Neuron (in vitro differentiated cells): ENCODE measurements around the gene SUCNR1.
"Not testable (repeated sequence)": the region's sequence is repeated elsewhere in the genome, so short reads cannot be mapped to it uniquely, and the experiment has no call there.

ENCODE experiments used
- H2AFZ ChIP-seq: one replicate; pipeline ENCODE4 v1.6.1; 2013; ENCODE audit warnings: low read depth, mild to moderate bottlenecking, inconsistent platforms, low read length, moderate library complexity
- H3K27me3 ChIP-seq: one replicate; pipeline ENCODE4 v1.6.1; 2013; ENCODE audit warnings: low read length; ENCODE audit not compliant: insufficient read depth
- H3K36me3 ChIP-seq: one replicate; pipeline ENCODE4 v1.6.1; 2013; ENCODE audit warnings: low read length; ENCODE audit not compliant: insufficient read depth
- H3K4me1 ChIP-seq: one replicate; pipeline ENCODE4 v1.6.1; 2013; ENCODE audit warnings: low read length; ENCODE audit not compliant: insufficient read depth
- H3K4me3 ChIP-seq: 2 replicates; pipeline ENCODE4 v1.5.1; 2013; ENCODE audit warnings: mild to moderate bottlenecking, low read length, moderate library complexity
- H3K9me3 ChIP-seq: one replicate; pipeline ENCODE4 v1.6.1; 2013; ENCODE audit warnings: low read length

The SUCNR1 gene

DNA sequence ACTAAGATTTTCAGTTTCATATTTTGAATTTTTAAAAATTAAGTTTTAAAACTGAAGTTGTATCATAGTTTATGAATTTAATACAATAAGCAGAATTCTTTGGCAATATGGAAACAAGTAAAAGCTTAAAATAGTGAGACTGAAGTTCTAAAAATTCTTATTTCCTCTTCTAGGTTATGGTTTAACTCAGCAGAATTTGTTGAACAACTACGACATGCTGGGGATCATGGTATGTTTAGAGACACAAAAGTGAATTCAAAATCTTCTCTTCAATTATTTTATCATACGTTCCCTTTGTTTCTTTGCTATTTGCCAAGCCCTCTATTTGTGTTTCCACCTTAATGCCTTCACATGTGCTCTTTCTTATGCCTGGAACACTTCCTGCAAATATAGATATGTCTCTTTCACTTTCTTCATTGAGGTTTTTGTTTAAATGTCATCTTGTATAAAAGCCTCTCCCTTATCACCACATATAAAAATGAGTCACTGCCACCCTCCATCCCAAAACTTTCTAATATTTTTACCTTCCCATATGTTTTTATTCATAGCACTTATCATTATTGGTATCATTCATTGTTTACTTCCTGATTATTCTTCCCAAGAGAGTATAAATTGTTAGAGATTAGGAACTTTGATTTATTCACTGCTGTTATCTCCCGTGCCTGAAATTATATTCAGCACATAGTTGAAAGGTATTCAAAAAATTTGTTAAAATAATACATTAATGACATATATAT is 6.4 kb downstream of the SUCNR1 start:
- Histone ChIP-seq H2AFZ (no peak overlapping the region), H3K27me3 (no peaks in the 10 kb centered on the region), H3K9me3 (no peaks in the 10 kb centered on the region), H3K4me3 (no peak overlapping the region), H3K4me1 (peaks cover 2% of the 10 kb centered on the region), H3K36me3 (no peaks in the 10 kb centered on the region)

DNA sequence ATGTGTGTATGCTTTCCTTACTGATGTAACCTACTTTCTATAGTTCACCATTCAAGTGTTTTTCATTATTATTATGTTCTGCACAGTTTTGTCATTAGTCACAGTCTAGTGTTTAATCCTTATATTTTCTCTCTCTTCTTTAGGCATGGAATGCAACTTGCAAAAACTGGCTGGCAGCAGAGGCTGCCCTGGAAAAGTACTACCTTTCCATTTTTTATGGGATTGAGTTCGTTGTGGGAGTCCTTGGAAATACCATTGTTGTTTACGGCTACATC is 6.9 kb downstream of the SUCNR1 start:
- Histone ChIP-seq H3K27me3 (no peaks in the 10 kb centered on the region), H3K4me3 (no peak overlapping the region), H3K9me3 (no peaks in the 10 kb centered on the region), H3K36me3 (no peaks in the 10 kb centered on the region), H3K4me1 (peaks cover 2% of the 10 kb centered on the region), H2AFZ (no peak overlapping the region)

DNA sequence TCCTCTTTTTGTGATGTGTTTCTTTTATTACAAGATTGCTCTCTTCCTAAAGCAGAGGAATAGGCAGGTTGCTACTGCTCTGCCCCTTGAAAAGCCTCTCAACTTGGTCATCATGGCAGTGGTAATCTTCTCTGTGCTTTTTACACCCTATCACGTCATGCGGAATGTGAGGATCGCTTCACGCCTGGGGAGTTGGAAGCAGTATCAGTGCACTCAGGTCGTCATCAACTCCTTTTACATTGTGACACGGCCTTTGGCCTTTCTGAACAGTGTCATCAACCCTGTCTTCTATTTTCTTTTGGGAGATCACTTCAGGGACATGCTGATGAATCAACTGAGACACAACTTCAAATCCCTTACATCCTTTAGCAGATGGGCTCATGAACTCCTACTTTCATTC is 7.7 kb downstream of the SUCNR1 start:
- no peaks in the 10 kb centered on the region for H3K36me3 ChIP-seq
- no peak overlapping the region for H2AFZ ChIP-seq
- no peak overlapping the region for H3K4me3 ChIP-seq
- H3K9me3 ChIP-seq, result no peaks in the 10 kb centered on the region
- H3K27me3 ChIP-seq, result no peaks in the 10 kb centered on the region
- H3K4me1 ChIP-seq, result peaks cover 2% of the 10 kb centered on the region

DNA sequence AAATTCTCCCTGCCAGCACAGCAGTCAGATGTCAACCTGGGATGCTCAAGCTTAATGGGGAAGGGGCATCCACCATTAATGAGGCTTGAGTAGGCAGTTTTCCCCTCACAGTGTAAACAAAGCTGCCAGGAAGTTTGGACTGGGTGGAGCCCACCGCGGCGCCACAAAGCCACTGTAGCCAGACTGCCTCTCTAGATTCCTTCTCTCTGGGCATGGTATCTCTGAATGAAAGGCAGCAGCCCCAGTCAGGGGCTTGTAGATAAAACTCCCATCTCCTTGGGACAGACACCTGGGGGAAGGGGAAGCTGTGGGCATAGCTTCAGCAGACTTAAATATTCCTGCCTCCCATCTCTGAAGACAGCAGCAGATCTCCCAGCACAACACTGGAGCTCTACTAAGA is 12.0 kb downstream of the SUCNR1 start:
- not testable (repeated sequence) for H3K36me3 ChIP-seq, H3K9me3 ChIP-seq, H3K4me3 ChIP-seq, H3K27me3 ChIP-seq, H2AFZ ChIP-seq, H3K4me1 ChIP-seq

DNA sequence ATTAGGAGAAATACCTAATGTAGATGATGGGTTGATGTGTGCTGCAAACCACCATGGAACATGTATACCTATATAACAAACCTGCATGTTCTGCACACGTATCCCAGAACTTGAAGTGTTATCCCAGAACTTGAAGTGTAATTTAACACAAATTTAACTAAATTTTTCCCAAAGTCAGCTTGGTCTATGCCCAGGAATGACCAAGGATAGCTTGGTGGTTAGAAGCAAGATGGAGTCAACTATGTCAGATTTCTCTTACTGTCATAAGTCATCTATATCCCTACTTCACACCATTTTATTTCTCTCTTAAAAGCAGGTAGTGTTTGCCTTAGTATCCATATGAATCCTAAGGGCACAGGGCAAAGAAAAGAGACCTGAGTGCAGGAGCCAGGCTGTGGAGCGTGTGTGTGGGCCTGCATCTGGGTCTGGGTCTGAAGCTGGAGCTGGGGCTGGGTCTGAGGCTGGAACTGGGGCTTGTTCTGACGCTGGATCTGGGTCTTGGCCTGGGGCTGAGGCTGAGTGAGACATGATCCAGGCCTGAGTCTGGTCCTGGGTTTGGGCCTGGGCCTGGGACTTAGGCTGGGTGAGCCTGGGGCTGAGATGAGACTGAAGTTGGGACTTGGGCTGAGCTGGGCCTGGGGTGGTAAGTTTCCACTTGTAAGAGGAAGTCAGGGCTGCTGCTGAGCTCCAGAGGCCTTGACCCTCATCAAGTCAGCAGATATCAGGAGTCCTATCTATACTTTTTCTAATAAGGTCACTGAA is 14.2 kb downstream of the SUCNR1 start:
- H2AFZ ChIP-seq, H3K9me3 ChIP-seq, H3K4me1 ChIP-seq, H3K27me3 ChIP-seq, H3K36me3 ChIP-seq, H3K4me3 ChIP-seq: not testable (repeated sequence)

DNA sequence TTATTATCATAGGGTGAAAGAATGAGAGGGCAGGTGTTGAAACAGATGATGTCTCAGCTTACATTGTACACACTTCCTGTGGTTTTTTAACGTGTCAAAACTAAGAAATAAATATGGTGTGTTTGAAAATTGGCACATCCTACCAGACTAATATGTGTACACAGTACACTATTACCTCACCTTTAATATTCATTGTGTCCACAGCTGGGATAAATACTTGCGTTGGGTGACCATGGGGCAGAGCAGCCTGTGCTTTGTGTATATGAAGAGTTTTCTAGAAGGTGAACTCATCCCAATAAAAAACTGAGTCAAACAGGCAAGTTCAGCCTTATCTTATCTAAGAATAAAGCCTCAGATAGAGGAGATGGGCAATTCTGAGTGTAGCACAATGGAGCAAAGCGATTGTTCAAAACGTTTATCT is 17.3 kb downstream of the SUCNR1 start:
- H3K27me3 ChIP-seq, result no peaks in the 10 kb centered on the region
- H3K4me3 ChIP-seq, result no peak overlapping the region
- H3K4me1 ChIP-seq, result no peaks in the 10 kb centered on the region
- H3K36me3 ChIP-seq, result no peaks in the 10 kb centered on the region
- no peak overlapping the region for H2AFZ ChIP-seq
- no peaks in the 10 kb centered on the region for H3K9me3 ChIP-seq

DNA sequence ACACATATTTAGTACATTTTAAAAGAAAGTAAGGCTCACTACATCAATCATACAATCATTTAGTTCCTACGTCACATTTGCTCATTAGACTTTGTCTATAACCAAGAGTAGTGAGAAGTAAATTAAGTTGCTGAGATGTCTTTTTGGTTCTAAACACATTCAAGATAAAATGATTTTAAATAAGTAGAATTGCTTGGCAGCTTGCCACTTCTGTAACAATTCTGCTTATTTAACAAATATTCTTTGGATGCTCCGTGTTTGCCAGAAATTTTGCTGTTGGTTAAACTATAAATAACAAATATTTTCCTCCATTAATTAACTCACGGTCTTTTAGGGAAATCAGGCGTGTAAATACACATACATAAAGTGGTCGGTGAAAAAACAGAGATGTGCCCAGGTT is 18.3 kb downstream of the SUCNR1 start:
- H3K36me3 ChIP-seq, result no peaks in the 10 kb centered on the region
- H3K4me3 ChIP-seq, result no peak overlapping the region
- H3K4me1 ChIP-seq, result no peaks in the 10 kb centered on the region
- no peak overlapping the region for H2AFZ ChIP-seq
- H3K27me3 ChIP-seq, result no peaks in the 10 kb centered on the region
- no peaks in the 10 kb centered on the region for H3K9me3 ChIP-seq

DNA sequence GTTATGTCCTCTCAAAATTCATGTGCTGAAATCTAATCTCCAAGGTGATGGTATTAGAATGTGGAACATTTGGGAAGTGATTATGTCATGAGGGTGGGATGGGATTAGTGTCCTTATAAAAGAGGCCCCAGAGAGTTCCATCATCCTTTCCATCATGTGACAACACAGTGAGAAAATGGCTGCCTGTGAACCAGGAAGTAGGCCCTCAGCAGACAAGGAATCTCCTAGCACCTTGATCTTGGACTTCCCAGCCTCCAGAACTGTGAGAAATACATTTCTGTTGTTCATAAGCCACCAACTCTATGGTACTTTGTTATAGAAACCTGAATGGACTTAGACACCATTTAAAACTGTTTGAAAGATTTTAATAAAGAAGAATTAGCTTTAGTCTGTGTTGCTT is 20.8 kb downstream of the SUCNR1 start:
- Histone ChIP-seq H3K4me1 (no peaks in the 10 kb centered on the region), H2AFZ (no peak overlapping the region), H3K9me3 (no peaks in the 10 kb centered on the region), H3K27me3 (no peaks in the 10 kb centered on the region), H3K4me3 (no peak overlapping the region), H3K36me3 (no peaks in the 10 kb centered on the region)

DNA sequence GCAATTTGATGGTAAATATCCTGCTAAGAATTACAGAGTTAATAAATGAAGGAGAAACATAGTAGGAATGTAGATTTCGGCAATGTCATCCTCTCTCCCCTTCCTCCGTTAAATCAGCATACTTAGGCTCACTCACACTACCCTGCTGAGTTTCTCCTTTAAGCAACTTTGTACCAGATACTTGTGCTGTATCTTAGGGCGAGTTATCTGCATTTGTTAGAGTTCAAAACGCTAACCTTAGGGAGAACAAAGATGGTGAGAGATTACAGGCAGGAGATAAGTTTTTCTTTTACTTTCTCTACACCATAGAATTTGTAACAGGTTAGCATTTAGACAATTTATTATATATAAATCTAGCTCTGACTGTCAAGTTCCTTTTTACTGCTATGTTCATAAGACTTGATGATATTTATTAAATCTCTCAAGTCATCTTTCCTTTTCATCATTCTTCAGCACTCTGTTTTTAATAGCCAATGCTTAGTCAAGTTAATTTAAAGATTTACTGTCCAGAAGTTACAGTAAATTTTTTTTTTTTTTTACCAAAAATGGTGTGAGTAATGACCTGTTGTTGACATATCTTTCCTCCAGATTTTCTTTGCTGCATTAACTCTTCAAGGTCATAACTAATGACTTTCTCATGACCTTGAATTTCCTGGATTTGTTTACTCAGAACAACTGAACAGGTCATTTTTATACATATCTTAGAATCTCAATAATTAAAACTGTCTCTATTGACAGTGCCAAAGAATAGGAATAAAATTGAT is 22.2 kb downstream of the SUCNR1 start:
- Histone ChIP-seq H3K36me3 (no peaks in the 10 kb centered on the region), H3K9me3 (no peaks in the 10 kb centered on the region), H3K4me1 (no peaks in the 10 kb centered on the region), H2AFZ (no peak overlapping the region), H3K27me3 (no peaks in the 10 kb centered on the region), H3K4me3 (no peak overlapping the region)

DNA sequence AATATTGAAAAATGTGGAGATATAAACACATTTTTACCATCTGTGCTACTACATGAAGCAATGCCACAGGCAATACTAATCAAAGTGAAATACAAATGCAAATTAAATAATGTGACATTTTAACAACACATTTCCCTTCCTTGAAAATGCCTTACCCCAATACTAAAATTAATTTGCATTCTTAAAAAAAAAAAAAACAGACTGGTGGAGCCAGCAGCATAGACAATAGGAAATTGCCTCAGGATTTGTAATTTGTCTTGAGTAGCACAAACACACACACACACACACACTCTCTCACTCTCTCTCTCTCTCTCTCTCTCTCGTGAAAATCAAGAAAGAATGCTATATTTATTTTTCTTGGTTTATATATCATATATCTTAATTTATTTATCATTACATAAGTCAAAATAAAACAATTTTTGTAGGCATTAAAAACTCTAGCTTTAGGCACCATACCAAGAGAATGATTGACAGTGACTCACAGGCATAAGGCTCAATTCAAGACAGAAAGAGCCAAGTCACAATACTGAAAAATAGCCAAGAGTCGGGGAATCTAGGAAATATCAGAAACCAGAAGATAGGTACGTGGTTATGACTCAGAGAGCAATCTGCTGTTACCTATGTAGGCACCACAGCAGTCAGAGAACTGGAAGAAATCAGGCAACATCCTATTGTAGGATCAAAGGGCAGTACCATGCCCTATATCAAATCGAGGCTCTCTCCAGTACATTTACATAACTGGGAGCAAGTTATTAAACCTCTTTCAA is 23.0 kb downstream of the SUCNR1 start:
- H2AFZ ChIP-seq, result no peak overlapping the region
- H3K4me1 ChIP-seq, result no peaks in the 10 kb centered on the region
- H3K4me3 ChIP-seq, result no peak overlapping the region
- H3K9me3 ChIP-seq, result no peaks in the 10 kb centered on the region
- no peaks in the 10 kb centered on the region for H3K27me3 ChIP-seq
- H3K36me3 ChIP-seq, result no peaks in the 10 kb centered on the region

DNA sequence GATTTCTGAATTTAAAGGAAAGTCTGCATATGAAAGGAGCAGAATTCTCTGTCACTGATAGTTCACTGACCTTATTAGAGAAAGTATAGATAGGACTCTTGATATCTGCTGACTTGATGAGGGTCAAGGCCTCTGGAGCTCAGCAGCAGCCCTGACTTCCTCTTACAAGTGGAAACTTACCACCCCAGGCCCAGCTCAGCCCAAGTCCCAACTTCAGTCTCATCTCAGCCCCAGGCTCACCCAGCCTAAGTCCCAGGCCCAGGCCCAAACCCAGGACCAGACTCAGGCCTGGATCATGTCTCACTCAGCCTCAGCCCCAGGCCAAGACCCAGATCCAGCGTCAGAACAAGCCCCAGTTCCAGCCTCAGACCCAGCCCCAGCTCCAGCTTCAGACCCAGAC is 24.7 kb downstream of the SUCNR1 start:
- not testable (repeated sequence) for H3K4me1 ChIP-seq, H2AFZ ChIP-seq, H3K4me3 ChIP-seq, H3K36me3 ChIP-seq, H3K9me3 ChIP-seq, H3K27me3 ChIP-seq

DNA sequence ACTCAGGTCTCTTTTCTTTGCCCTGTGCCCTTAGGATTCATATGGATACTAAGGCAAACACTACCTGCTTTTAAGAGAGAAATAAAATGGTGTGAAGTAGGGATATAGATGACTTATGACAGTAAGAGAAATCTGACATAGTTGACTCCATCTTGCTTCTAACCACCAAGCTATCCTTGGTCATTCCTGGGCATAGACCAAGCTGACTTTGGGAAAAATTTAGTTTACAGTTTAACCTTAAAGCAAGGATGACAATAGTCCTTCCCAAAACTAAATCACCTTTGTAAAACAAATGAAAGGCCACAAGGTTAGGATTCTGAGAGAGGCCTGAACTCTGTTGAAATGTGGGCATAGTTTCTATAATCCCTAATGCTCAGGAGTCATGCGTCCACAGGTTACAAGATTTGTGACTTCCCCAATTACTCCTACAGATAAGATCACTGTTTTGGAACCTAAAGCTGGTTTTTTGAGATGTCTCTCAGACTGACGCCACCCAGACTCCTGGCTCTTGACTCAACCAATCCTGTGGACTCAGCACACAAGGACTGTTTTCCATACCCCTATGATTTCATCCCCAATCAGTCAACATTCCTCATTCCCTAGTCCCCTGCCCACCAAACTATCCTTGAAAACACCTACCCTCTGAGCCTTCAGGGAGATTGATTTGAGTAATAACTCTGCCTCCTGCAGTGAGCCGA is 25.3 kb downstream of the SUCNR1 start:
- H3K4me3 ChIP-seq, H3K36me3 ChIP-seq, H3K27me3 ChIP-seq, H2AFZ ChIP-seq, H3K9me3 ChIP-seq, H3K4me1 ChIP-seq: not testable (repeated sequence)
